GM19351 (cell line): Measurements from ENCODE around the gene TMEM267.
"Not testable (repeated sequence)": the region's sequence is repeated elsewhere in the genome, so short reads cannot be mapped to it uniquely, and the experiment has no call there.

Experiments used
- ATAC-seq: cut with Tn5 transposase; IDR thresholded peaks from one replicate; pipeline ENCODE4 v1.9.1; 2021; ENCODE audit warnings: mild to moderate bottlenecking, moderate library complexity; ENCODE audit not compliant: unreplicated experiment

TMEM267 gene, protein sequence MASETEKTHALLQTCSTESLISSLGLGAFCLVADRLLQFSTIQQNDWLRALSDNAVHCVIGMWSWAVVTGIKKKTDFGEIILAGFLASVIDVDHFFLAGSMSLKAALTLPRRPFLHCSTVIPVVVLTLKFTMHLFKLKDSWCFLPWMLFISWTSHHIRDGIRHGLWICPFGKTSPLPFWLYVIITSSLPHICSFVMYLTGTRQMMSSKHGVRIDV

DNA sequence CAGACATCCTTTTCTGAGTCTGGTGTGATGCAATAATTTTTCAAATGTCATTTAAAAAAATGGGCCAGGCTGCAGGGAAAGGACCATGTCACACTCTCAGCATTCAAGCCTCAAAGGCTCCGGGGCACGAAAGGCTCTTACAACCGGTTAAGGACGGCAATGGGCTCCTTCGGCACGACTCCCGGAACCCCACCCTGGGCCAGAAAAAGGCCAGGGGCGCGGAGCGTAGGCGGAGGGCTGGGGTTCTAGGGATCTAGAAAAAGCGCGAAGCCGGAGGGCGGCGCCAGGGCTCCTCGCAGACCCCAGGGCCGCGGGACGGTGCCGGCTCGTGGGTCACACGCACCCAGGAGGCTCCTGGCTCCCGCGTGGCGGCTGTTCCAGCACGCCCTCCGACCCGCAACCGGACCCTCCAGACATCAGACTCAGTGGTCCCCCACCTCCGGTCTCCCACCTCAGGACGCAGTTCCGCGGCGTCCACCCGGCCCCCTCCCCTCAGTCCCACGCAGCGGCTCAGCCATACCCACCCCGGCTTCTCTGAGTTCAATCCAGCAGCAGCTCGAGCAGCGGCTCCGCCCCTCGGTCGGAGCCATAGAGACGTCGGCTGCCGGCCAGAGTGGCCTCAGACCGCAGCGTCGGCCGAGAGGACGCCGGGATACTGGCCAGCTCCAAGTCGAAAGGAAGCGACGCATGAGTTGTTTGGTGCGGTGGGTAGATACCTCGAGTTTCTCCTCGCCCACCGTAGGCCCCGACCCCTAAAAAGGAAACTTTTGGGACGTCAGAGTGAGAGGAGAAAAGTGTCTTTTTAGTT lies at the start of gene TMEM267:
Gene TMEM267, minus strand, starts transcription at position 568 of the 808 bp plus-strand sequence. CDS start 29,896 bp downstream, outside the sequence.
- ATAC-seq, result peak; percentile 77

DNA sequence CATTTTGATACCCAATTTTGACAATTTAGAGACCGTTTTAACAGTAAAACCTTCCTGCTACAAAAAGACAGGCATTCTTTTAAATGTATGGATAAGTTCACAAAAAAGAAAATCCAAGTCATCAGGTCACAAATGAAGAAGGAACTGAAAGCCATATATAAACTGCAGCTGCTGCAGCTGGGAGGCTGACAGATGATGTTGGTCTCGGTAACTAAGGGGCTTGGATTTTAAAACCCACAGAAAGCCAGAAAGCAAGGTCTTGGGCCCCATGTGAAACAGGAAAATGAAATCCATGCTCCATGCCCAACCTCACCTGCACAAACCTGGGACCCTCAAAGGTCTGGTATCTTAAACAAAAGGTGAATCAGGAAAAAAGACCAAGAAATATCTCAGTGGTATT lies 47.0 kb upstream of the TMEM267 start:
- no peak for ATAC-seq

DNA sequence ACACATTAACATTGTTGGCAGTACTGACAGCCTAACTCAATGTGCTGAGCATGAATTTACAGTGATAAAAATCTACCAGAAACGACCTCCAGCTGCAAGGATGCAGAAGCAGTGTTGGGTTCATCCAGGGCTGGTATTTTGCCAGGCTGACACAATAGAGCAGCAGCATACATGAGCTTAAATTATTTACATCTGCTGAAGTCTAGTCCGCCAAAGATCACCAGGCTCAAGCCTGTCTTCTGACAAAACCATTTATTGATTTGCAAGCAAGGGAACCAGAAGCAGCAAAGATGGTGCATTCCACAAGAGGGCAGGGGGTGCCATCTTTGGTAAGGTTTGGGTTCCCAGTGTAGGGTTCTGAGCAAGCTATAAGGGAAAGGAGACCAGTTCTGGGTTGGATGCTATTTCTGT lies 40.0 kb upstream of the TMEM267 start:
- no peak for ATAC-seq

DNA sequence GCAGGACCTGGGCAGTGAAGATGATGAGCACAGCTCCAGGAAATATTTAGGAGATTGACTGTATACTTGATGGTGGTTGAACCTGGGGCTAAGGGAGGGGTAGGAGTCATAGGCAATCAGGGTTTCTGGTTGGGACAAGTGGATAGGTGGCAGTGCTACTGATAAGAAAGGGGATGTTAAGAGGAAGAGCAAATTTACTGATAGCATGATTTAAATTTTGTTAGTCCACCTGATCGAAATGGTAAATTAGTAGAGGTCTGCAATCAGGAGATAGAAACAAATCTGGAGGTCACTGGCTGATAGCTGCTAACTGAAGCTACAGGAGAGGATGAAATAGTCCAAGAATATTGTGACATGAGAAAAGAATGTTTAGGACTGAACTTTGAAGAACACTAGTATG lies 37.0 kb upstream of the TMEM267 start:
- ATAC-seq, result no peak

DNA sequence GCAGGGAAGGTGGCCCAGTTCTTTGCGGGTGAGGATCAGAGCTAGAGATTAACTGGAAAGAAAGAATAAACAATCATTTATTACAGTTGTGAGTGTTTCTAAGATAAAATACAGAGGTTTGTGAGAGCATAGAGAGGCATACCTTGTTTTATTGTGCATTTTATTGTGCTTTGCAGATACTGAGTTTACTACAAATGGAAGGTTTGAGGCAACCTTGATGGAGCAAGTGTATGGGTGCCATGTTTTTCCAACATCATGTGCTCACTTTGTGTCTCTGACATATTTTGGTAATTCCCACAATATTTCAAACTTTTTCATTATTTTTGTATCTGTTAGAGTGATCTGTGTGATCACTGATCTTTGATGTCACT lies 32.0 kb upstream of the TMEM267 start:
- ATAC-seq, result no peak

DNA sequence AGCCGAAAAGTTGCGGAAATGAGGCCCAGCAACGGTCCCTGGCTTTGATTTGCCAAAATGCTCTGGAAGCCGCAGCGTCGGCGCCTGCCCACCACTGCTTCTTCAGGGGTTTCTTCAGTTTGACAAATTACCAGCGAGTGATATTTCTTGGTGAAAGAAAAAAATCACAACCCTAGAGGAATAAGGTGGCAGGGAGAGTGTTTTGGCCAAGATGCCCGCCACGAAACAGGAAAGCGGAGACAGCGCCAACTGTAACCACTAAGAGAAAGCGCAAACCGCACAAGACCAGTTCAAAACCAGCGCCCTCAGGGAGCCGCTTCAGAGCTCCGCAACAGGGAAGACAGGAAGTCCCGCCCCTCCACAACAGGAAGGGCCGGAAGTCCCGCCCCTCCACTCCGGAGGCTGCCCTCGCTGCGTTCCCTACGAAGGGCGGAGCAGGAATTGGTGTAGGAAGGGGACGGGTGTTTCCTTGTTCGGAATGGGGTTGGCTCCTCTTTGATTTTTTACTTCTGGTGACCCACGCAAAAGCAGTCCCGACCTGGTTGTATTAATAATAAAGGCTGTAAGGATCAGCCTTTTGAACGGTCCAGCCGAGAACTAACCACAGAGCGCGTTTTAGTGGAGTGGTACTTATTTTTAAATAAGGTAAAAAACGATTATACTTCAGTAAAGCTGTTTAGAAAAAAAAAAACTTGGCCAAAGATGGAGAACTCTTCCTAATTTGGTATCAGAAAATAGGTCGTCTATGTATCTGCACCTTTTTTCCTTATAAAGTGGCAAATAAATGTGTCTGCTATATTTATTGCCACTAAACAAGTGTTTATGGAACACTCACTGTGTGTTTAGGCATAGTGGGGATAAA lies 31.4 kb upstream of the TMEM267 start, which contains the start of gene C5orf34:
Gene C5orf34, minus strand, starts transcription at position 333 of the 862 bp plus-strand sequence. CDS start 5,809 bp downstream, outside the sequence.
- ATAC-seq, result peak; percentile 98

DNA sequence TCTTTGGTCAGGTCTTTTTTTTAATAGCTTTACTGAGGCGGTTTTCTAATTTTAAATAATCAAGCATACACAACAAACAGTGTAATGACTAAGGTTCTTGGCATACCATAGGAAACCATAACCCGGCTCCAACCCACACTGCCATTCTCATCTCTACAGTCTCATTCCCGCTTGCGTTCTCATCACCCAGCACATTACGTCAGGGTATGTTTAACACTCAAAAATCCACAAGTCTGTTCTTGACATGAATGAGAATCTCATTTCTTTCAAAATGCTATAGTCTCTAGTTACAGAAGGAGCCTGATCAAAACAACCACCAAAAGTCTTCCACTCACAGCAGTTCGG lies 30.8 kb upstream of the TMEM267 start:
- ATAC-seq, result peak; percentile 35

DNA sequence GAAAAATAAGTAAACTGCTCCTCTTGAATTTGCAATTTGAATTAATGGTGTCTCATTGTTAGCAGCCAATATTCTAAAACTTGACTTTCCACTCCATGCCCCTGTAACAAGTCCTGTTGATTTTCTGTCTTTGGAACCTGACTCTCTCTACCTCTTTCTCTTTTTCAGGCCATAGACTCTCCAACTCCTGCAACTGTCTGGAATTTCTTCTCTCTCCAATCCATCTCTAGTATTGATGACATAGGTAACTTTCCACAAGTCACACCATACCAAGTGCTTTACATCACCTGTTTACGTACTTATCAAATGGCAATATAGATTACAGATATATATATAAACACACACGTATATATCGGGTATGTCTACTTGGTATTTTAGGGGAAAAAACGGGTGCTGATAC lies 30.4 kb upstream of the TMEM267 start:
- no peak for ATAC-seq

DNA sequence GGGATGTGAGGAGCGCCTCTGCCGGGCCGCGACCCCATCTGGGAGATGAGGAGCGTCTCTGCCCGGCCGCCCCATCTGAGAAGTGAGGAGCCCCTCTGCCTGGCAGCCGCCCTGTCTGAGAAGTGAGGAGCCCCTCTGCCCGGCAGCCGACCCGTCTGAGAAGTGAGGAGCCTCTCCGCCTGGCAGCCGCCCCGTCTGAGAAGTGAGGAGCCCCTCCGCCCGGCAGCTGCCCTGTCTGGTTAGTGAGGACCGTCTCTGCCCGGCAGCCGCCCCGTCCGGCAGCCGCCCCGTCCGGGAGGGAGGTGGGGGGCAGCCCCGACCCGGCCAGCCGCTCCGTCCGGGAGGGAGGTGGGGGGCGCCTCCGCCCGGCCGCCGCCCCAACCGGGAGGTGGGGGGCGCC lies 27.4 kb upstream of the TMEM267 start:
- not testable (repeated sequence) for ATAC-seq

DNA sequence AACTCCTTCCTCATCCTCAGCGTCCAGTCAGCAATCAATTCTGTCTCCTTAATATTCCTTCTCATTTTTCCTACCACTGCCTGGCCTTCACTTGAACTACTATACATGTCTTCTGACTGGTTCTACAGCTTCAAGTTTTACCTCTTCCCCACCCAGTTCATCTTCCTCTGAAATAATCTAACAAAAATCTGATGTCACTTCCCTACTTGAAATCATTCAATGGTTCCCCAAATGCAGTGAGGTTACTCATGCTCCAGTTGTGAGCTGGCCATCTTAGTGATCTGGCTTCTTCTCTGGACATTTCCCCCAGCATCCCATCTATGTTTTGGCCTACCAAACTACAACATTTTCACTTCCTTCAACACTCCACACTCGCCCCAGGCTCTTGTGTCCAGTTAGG lies 14.9 kb upstream of the TMEM267 start:
- ATAC-seq, result no peak

DNA sequence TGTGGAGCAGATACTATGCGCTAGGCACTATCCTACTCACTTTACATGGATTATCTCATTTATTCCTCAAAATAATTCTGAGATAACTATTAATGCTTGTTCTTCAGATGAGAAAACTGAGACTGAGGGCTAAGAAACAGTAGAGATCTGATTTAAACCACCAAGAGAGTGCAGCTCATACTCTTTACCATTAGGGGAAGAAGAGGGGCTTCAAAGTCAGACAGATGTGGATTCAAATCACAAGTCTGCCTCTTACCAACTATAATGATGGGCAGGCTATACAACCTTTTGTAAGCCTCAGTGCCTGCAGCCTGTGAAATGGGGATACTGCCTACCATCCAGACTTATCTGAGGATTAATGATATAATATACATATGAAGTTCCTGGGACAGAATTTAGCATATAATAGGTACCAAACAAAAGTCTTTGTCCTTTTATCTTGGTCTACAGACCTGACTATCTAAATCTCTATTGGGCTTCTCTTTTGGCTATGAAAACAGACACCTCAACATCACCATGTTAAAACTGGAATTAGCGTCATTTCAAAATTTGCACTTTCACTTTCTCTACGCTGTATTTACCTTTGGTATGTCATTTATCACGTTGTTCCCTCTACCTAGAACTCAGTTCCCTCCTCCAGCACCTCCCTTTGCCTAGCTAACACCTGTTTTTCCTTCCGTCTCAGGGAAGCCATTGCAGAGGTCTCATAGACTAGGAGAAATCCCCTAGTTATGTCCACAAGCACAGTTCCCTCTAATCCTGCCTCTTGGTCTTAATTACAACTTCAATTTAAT lies 13.8 kb upstream of the TMEM267 start:
- ATAC-seq, result no peak

DNA sequence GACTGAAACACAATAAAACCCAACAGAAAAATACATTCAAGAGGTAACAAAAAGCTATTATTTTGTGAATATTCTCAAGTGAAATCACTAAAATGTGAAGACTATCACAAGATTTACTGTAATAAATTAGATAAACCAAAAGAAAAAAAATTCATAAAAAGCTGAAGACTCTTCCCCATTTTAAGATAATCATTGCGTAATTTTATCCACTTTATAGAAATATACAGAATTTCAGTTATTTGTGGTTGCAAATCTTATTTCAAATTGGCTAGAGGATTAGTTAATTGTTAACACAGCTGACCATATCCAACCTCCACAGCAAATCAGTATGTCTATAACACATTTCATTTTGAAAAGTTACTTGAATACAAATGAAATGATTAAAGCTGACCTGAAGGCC lies 7.7 kb upstream of the TMEM267 start:
- no peak for ATAC-seq

DNA sequence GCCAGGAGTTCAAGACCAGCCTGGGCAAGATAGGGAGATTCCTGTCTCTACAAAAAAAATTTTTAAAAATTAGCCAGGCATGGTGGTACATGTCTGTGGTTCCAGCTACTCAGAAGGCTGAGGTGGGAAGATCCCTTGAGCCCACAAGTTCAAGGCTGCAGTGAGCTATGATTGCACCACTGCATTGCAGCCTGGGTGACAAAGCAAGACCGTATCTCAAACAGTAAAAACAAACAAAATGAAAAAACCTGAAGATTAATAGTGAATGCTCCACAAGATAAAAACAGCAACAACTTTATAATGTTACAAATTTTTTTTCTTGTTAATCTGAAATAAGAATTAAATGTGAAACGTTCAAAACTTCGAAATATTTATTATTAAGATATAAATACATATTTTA lies 2.7 kb upstream of the TMEM267 start:
- ATAC-seq, result no peak

DNA sequence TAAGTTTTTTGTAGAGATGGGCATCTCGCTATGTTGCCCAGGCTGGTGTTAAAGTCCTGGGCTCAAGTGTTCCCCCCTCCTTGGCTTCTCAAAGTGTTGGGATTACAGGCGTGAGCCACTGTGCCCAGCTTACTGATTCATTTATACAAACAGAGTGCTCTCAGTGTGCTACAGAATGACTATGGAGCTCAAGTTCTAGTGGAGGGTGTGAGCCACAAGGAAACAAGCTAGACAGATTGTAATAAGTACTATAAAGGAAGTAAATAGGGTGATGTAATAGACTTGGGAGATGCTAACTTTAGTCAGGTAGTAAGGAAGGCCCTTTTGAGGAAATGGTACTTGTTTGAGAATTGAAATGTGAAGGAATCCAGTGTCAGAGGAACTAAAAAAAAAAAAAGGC lies 1.7 kb upstream of the TMEM267 start:
- no peak for ATAC-seq

DNA sequence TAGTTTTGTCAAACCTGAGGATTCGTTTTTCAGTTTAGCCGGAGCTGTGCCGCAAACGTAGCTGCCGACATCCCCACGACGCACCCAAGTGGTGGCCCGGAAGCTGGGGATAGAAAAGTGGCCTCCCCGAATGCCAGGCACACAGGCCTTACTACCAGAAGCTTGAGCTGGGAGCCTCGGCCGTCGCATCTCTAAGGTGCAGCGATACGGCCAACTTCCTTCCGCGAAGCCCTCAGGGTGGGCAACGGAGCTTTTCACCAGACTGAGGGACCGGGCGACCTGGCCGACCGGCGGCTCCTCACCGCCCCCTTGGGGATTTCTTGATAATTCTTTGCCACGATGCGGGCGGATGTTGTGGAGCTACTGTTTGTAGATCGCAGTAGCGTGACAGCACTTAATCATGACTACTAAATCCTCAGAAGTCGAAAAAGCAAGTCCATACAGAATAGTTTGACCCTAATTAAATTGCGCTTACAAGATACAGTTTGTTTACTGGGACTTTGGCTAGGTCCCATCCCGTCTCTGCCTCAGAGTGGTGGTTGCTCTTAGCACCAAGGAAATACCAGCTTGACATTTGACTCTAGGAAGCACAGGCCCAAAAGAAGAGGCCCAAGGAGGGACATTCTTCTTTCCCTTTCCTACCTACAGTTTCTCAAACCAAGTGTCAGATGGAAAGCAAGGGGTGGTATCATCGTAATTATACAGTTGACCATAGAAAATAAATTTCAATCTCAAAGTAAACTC lies 613 bp upstream of the TMEM267 start:
- peak; percentile 73 for ATAC-seq

DNA sequence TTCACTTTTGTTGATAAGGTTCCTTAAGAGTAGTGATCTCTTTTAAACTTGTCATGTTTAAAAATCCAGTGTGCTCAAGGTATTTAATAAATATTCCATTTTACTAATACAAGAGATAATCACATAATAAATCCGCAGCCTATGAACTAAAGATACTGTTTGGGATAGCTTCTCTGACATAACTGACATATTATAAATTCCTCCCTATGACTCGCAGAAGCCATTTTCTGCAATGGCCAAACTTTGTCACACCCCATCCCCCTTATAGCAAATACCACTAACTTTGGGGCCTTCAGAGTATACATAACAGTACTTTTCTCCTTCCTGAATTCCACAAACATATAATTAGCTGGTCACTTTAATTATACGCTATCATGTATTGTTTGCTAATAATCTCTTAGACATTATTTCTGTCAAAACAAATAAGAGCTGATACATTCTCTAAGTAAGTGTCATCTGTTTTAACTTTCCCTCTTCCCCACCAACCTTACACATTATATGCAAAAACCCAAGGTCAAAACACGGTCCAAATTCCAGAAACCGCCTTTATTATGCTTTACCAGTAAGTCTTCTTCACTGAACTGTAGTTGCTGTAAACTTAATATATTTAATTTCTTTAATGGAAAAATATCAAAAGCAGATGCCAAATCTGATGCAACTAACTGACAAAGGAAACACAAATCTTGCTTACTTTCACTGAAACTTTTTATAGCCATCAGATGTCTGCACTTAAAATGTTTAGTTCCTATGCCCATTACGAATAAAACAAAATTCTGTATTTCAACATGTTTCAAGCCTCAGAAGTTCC lies 971 bp downstream of the TMEM267 start:
- ATAC-seq, result no peak

DNA sequence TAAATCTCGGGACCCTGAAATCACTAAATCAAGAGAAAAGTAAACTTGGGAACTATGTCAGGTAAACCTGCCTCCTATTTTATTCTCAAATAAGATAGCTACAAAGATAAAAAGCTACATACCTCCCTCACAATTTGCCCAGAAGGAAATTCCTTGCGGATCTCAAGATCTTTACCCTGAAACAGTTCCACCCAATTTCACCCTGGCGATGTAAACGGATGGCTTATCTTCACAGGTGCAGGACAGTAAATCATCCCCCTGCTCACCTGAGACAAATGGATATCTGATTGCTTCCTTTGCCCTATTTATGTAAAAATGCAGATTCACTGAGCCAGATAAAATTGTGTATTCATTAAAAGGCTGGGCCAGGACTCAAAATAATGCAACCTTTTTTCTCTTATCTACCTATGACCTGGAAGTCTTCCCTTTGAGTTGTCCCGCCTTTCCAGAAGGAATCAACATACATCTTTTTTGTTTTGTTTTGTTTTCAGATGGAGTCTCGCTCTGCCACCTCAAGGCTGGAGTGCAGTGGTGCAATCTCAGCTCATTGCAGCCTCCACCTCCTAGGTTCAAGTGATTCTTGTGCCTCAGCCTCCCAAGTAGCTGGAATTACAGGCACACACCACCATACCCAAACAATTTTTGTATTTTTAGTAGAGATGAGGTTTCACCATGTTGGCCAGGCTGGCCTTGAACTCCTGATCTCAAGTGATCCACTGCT lies 13.8 kb downstream of the TMEM267 start:
- ATAC-seq, result no peak

DNA sequence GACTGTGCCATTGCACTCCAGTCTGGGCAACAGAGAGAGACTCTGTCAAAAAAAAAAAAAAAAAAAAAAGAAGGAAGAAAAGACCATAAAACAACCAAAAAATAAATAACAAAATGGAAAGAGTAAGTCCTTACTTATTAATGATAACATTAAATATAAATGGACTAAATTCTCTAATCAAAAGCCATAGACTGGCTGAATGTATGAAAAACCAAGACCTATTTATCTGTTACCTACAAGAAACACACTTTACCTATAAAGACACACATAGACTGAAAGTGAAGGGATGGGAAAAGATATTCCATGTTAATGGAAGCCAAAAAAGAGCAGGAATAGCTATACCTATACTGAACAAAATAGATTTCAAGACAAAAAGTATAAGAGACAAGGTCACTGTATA lies 16.6 kb downstream of the TMEM267 start:
- ATAC-seq, result no peak

DNA sequence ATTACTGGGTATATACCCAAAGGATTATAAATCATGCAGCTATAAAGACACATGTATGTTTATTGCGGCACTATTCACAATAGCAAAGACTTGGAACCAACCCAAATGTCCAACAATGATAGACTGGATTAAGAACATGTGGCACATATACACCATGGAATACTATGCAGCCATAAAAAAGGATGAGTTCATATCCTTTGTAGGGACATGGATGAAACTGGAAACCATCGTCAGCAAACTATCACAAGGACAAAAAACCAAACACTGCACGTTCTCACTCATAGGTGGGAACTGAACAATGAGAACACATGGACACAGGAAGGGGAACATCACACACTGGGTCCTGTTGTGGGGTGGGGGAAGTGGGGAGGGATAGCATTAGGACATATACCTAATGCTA lies 18.2 kb downstream of the TMEM267 start:
- ATAC-seq, result not testable (repeated sequence)
